A549 (cell line): ENCODE results near the gene UCMA.

Source experiments
- NFE2L2 ChIP-seq: fragments of 150-350 bp; conservative IDR thresholded peaks from 2 replicates; pipeline ENCODE4 v1.6.1; 2014; ENCODE audit warnings: low read length
- POLR2AphosphoS2 ChIP-seq: conservative IDR thresholded peaks from 2 replicates; pipeline ENCODE4 v1.6.1; 2012; ENCODE audit warnings: low read length, improper control_type of control experiment, inconsistent platforms
- TF ChIP-seq, protein P1 (sequence below): fragments of >200 bp; sonication (Bioruptor Twin); formaldehyde crosslinking; IDR thresholded peaks from 3 replicates; pipeline ENCODE4 v1.5.1; 2016

GRCh38 chr10:13256627-13257026, 22.5 kb upstream of the UCMA start:
- TF ChIP-seq POLR2AphosphoS2: no peak
- no peak for TF ChIP-seq NFE2L2
- TF ChIP-seq, protein P1, sequence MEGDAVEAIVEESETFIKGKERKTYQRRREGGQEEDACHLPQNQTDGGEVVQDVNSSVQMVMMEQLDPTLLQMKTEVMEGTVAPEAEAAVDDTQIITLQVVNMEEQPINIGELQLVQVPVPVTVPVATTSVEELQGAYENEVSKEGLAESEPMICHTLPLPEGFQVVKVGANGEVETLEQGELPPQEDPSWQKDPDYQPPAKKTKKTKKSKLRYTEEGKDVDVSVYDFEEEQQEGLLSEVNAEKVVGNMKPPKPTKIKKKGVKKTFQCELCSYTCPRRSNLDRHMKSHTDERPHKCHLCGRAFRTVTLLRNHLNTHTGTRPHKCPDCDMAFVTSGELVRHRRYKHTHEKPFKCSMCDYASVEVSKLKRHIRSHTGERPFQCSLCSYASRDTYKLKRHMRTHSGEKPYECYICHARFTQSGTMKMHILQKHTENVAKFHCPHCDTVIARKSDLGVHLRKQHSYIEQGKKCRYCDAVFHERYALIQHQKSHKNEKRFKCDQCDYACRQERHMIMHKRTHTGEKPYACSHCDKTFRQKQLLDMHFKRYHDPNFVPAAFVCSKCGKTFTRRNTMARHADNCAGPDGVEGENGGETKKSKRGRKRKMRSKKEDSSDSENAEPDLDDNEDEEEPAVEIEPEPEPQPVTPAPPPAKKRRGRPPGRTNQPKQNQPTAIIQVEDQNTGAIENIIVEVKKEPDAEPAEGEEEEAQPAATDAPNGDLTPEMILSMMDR: no peak
